GM21360 (cell line): ENCODE results near the gene FHOD3.
"Not testable (repeated sequence)": the region's sequence is repeated elsewhere in the genome, so short reads cannot be mapped to it uniquely, and the experiment has no call there.

Experiments
- ATAC-seq: cut with Tn5 transposase; IDR thresholded peaks from one replicate; pipeline ENCODE4 v1.9.1; 2021; ENCODE audit warnings: mild to moderate bottlenecking, moderate library complexity; ENCODE audit not compliant: unreplicated experiment

The FHOD3 gene

GRCh38 chr18:36348331-36348730, 50.8 kb downstream of the FHOD3 start:
- no peak for ATAC-seq

DNA sequence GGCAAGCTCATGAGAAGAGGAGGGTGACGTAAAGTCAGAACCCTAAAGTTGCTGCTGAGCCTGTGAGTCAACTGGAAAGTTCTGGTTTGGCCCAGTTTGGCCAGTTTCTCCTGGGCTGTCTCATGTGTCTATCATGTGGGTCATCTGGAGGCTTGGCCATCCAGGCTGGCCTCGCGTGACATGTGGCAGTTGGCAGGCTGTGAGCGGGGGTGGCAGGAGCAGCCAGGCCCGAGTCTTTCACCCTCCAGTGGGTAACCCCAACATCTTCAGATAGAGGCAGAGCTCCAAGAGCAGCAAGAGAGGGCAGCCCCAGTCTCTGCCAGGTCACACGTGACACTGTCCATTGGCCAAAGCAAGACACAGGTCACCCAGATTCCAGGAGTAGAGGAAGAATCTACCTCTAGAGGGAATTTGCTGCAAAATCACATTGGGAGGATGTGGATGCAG, 51.5 kb downstream of the FHOD3 start:
- ATAC-seq: no peak

- ATAC-seq: no peak
Measured at GRCh38 chr18:36349552-36349951, 52.0 kb downstream of the FHOD3 start.

DNA sequence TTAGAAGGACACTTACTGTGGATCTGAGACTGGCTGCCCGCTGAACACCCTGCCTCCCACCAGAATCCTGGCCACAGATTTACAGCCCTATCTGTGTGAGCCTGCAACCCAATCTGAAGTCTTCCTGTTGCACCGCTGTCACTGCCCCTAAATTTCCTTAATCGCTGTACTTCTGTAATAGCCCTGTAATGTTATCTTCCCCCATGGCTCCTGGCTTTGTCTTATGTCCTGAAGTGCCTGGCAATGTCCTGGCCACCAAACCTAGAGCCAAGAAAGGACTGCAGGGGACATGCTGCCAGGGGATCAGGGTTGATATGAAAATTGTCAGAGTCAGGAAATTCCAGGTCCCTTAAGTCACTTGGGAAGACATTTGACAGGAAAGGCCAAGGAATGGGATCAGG, 52.7 kb downstream of the FHOD3 start:
- ATAC-seq: no peak

GRCh38 chr18:36350839-36351469, 53.4 kb downstream of the FHOD3 start:
- no peak for ATAC-seq

DNA sequence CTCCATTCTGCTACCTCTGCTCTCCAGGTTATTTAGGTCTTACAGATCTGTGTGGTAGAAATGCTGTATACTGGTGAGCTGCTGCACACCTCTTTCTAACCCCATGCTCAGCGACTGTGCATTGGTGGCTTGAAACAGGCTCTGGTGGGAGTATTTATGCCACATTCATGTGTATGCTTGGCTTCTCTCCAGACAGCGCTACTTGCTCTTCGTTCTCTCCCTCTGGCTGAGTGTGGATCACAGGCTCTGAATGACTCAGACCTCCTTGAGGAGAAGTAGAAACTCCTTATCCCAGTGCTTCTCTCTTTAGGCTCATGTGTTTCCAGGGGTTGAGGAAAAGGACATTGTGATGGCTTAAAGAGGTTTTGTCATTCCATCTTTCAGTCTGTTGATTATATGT, 54.9 kb downstream of the FHOD3 start:
- no peak for ATAC-seq

DNA sequence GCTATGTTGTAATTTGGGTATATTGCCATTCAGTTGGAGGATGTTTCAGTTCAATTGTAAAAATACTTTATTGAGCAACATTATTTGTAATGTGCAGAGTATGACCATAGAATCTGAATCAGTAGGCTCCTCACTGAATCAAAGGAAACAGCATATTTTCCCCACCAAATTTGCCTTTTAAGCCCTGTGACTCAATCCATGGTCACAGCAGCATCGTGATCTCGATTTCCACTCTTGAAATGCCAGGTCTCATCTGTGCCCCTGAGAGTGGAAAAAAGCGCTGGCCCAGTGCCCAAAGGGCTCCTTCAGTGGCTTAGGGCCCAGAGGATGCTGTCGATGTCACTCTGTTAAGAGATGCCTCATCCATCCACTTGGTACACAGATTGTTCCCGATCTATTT, 57.5 kb downstream of the FHOD3 start:
- no peak for ATAC-seq

DNA sequence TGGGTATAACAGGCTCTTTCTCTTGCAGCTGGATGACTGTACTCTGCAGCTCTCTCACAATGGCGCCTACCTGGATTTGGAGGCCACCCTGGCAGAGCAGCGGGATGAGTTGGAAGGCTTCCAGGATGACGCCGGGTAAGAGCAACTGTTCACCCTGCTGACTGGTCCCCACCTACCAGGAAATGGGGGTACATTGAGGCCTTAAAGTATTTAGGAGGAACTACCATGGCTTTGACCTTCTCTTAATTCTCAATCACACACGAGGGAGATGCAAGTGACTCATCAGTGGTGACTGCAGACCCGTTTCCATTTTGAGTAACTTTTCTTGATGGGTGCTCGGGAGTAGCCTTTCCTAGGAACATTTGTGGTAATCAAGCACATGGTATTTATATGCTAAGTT, 58.0 kb downstream of the FHOD3 start:
- ATAC-seq: no peak

- ATAC-seq: not testable (repeated sequence)
Measured at GRCh38 chr18:36356741-36357140, 59.2 kb downstream of the FHOD3 start.

GRCh38 chr18:36358141-36358540, 60.6 kb downstream of the FHOD3 start:
- ATAC-seq: no peak

GRCh38 chr18:36360256-36360909, 62.9 kb downstream of the FHOD3 start:
- ATAC-seq: no peak

DNA sequence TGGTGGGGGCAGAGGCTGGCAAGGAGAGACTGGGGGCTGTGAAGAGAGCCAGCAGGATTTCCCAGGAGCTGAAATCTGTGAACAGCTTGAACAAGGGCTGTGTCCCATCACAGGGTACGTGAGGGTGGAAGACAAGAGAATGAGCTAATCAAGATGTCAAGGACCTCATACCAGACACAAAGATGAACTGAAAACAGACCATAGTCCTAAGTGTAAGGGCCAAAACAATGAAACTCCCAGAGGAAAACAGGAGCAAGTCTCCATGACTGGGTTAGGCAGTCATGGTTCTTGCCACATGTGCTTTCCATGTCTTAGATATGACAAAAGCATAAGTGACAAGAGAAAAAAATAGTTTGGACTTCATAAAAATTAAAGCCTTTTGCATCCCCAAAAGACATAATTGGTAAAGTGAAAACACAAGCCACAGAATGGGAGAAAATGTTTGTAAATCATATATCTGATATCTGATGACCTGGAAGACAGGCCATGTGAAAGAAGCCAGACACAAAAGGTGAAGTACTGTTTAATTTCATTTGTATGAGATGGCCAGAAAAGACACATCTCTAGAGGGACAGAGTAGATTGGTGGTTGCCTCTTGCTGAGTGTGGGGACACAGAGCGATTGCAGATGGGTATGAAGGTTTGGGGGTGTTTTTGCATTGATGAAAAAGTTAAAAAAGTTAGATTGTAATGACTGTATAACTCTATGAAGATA, 67.6 kb downstream of the FHOD3 start:
- ATAC-seq: no peak

DNA sequence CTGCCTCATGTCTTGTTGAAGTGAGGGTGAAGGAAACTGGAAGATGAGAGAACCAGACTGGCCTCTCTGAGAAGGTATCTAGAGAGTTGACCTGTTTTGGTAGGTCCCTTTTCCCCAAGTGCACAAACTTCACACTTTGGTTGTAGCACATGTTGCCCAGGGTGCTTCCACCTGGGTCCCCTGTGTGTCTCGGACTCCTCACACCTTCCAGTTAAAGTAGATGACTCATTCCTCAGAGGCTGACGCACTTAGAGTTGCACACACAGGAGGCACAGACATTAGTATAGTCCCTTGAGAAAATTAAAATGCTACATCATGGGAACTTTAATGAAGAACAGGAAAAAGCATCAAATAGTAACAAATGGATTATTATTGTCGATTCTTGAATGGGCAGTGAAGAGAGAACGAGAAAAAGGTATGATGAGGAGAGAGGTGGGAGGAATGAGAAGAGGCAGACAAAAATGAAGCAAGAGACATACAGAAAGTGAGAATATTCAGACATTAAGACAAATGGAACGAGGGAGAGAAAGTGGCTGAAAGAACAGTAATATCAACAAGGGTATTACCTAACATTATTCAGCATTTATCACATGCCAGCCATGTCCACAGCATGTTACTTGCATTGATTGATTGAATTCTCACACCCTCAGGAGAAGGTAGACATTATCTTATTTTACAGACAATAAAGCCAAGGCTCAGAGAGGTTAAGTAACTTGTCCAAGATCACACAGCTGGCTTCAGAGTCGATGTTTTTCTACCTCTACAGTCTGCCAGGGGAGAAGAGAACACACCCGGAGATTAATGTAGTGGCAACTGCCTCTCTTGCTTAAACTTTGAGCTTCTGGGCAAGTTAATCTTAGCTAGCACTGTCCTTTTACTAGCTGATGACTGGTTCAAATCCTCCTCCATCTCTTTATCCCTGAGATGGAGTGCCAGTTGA, 68.6 kb downstream of the FHOD3 start:
- no peak for ATAC-seq

DNA sequence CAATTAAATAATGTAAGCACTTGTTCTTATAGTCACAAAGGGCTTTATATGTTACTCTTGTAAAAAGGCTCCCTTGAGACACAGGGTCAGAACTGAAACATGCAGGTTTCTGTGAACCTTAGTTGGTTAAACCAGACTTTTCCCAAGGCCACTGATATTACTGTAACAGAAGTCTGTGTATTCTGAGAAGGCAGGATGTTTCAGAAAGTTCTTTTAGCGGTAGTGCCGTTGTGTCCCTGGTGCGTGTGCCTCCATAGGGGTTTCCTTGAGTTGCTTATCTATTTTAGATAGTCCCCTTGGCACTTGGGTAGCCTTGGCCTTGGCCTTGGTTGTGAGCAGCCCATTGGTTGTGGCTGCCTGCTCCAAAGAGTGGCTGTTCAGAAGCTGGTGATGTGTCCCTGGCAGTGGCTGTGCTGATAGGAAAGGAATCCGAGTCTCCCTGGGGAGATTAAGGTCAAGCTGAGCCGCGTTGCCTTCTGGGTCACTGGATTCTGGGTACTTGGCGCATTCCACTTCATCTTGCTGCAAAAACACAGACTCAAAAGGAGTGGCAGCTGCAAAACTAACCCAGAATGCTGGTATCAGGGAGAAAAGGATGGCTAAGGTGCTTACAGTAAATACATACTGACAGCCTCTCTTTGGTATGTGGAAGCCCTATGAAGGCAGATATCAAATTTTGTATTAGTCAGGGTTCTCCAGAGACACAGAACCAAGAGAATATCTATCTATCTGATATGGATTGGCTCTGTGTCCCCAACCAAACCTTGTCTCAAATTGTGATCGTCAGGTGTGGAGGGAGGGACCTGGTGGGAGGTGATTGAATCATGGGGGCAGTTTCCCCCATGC, 69.7 kb downstream of the FHOD3 start:
- ATAC-seq: no peak

- no peak for ATAC-seq
Measured at GRCh38 chr18:36368889-36369288, 71.4 kb downstream of the FHOD3 start.

DNA sequence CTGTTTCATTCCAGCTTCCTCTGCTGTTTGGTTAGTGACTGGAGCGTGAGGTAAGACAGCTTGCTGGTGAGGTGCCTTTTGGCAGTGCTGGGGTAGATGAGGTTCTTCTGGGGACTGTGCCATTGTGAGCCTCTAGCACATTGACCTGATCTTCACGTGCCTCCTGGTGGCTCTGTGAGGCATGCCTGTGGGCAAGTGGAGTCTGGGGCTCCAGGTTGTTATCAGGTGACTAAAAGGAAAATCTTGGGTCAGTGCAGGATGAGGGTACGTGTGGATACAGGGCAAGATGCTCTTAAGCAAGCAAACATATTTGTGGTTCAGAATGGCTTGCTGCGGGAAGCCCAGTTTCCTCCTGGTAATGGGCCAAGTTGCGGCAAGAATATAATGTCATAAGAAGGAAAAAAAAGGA, 75.4 kb downstream of the FHOD3 start:
- ATAC-seq: no peak

- no peak for ATAC-seq
Measured at GRCh38 chr18:36374262-36374661, 76.7 kb downstream of the FHOD3 start.

GRCh38 chr18:36375118-36375517, 77.6 kb downstream of the FHOD3 start:
- no peak for ATAC-seq

- ATAC-seq: no peak
Measured at GRCh38 chr18:36376361-36376760, 78.8 kb downstream of the FHOD3 start.

- no peak for ATAC-seq
Measured at GRCh38 chr18:36377626-36378025, 80.1 kb downstream of the FHOD3 start.
